Hypothalamus (tissue), 51 donors: ENCODE data around the gene CEL.

Experiments
- DNase-seq, 51 donors: peaks; one replicate each; lab custom pipeline; 2025; lab: John Stamatoyannopoulos, UW

Gene CEL

GRCh38 chr9:133101356-133102189, 39.8 kb downstream of the CEL start:
- no peak for DNase-seq

- no peak for DNase-seq
Observed at GRCh38 chr9:133102190-133103021, 40.6 kb downstream of the CEL start.

GRCh38 chr9:133103183-133103986, 41.6 kb downstream of the CEL start:
- DNase-seq = peak in 40 of 51 donors; percentile 21 to 85 (median 64)

GRCh38 chr9:133103987-133104505, 42.3 kb downstream of the CEL start:
- no peak for DNase-seq

- no peak for DNase-seq
Observed at GRCh38 chr9:133104718-133105460, 43.1 kb downstream of the CEL start.

- DNase-seq = no peak
Observed at GRCh38 chr9:133105461-133105770, 43.6 kb downstream of the CEL start.

GRCh38 chr9:133106511-133107244, 44.9 kb downstream of the CEL start:
- DNase-seq = no peak

GRCh38 chr9:133107245-133107722, 45.5 kb downstream of the CEL start:
- no peak for DNase-seq

- DNase-seq = no peak
Observed at GRCh38 chr9:133107961-133108793, 46.4 kb downstream of the CEL start.

- DNase-seq = no peak
Observed at GRCh38 chr9:133108794-133109641, 47.2 kb downstream of the CEL start.

GRCh38 chr9:133109931-133110650, 48.3 kb downstream of the CEL start:
- no peak for DNase-seq

- DNase-seq = no peak
Observed at GRCh38 chr9:133111808-133112662, 50.3 kb downstream of the CEL start.

GRCh38 chr9:133112663-133113026, 50.9 kb downstream of the CEL start:
- DNase-seq = peak in 3 of 51 donors; percentile 19 to 41 (median 39)

- peak in 12 of 51 donors; percentile 22 to 72 (median 46) for DNase-seq
Observed at GRCh38 chr9:133113163-133113948, 51.6 kb downstream of the CEL start.
